CD4-positive, alpha-beta T cell treated with Interleukin-2 at 100 ng/mL for 4 hours (primary cell): ENCODE results near the gene MSANTD1.

ENCODE experiments used
- DNase-seq: peaks from one replicate; pipeline ENCODE4 v3.0.0-alpha.2; 2020; ENCODE audit warnings: low spot score

The MSANTD1 gene

GRCh38 chr4:3248811-3249661 lies at the start of gene MSANTD1:
Gene MSANTD1, plus strand, starts transcription at chr4:3249159. Its CDS starts 64 bp downstream, at chr4:3249223.
- no peak for DNase-seq

GRCh38 chr4:3199653-3200422 lies 49.1 kb upstream of the MSANTD1 start:
- no peak for DNase-seq

GRCh38 chr4:3200423-3201090 lies 48.4 kb upstream of the MSANTD1 start:
- DNase-seq, result no peak

GRCh38 chr4:3201718-3202702 lies 46.9 kb upstream of the MSANTD1 start:
- peak; percentile 81 for DNase-seq

- peak; percentile 31 for DNase-seq
These were observed 45.8 kb upstream of the MSANTD1 start for GRCh38 chr4:3202836-3203820.

- no peak for DNase-seq
These were observed 45.0 kb upstream of the MSANTD1 start for GRCh38 chr4:3203971-3204431.

- DNase-seq, result no peak
These were observed 43.0 kb upstream of the MSANTD1 start for GRCh38 chr4:3205995-3206394.

- DNase-seq, result no peak
These were observed 42.4 kb upstream of the MSANTD1 start for GRCh38 chr4:3206439-3207100.

- DNase-seq, result no peak
These were observed 41.4 kb upstream of the MSANTD1 start for GRCh38 chr4:3207531-3208037.

GRCh38 chr4:3208826-3209225 lies 40.1 kb upstream of the MSANTD1 start:
- no peak for DNase-seq

- no peak for DNase-seq
These were observed 39.2 kb upstream of the MSANTD1 start for GRCh38 chr4:3209551-3210325.

GRCh38 chr4:3210467-3210866 lies 38.5 kb upstream of the MSANTD1 start:
- DNase-seq, result no peak

- DNase-seq, result no peak
These were observed 37.1 kb upstream of the MSANTD1 start for GRCh38 chr4:3211866-3212265.

- DNase-seq, result no peak
These were observed 36.4 kb upstream of the MSANTD1 start for GRCh38 chr4:3212391-3213105.

- no peak for DNase-seq
These were observed 35.9 kb upstream of the MSANTD1 start for GRCh38 chr4:3213106-3213425.

GRCh38 chr4:3213661-3214250 lies 35.2 kb upstream of the MSANTD1 start:
- DNase-seq, result no peak

- no peak for DNase-seq
These were observed 33.7 kb upstream of the MSANTD1 start for GRCh38 chr4:3215256-3215655.

- DNase-seq, result no peak
These were observed 33.2 kb upstream of the MSANTD1 start for GRCh38 chr4:3215733-3216132.
